RWPE1 (cell line): ENCODE results near the gene VPS35.

Experiments
- CTCF ChIA-PET: fragments of 350-600 bp; sonication (Branson Sonifier 250); formaldehyde crosslinking; extraction: SDS; loops from one replicate; lab custom pipeline; 2021; lab: Yijun Ruan, JAX
- POLR2A ChIA-PET: fragments of 400-600 bp; formaldehyde crosslinking; extraction: SDS; loops from one replicate; lab custom pipeline; 2020; ENCODE audit warnings: antibody characterized with exemption; ENCODE audit not compliant: low non-redundant PET; lab: Yijun Ruan, JAX
- DNase-seq: peaks from one replicate; pipeline ENCODE4 v3.0.0; 2012; ENCODE audit warnings: low spot score
- H3K27ac ChIP-seq: fragments of 450-650 bp; 2 replicates; pipeline ENCODE4 v1.5.1; 2017
- CTCF ChIP-seq: fragments of 450-650 bp; conservative IDR thresholded peaks from 2 replicates; pipeline ENCODE4 v1.5.1; 2017; ENCODE audit warnings: low read depth, mild to moderate bottlenecking

VPS35 gene

GRCh38 chr16:46702030-46702429 lies 13.1 kb upstream of the VPS35 start:
- ChIA-PET POLR2A (no interaction called here), CTCF (no interaction called here)
- no peak for DNase-seq
- TF ChIP-seq CTCF, result no peak
- H3K27ac ChIP-seq, result no peak overlapping the region

- POLR2A ChIA-PET, result no interaction called here
- no peak for TF ChIP-seq CTCF
- H3K27ac ChIP-seq, result no peak overlapping the region
- CTCF ChIA-PET, result no interaction called here
- no peak for DNase-seq
These were observed 12.6 kb upstream of the VPS35 start for GRCh38 chr16:46701615-46702014.

- POLR2A ChIA-PET, result no interaction called here
- H3K27ac ChIP-seq, result no peak overlapping the region
- no peak for TF ChIP-seq CTCF
- no peak for DNase-seq
- CTCF ChIA-PET, result interaction anchor here (0.7 kb wide), 1 partner anchor 1075 kb away, joined by 3 read pairs; no protein-coding TSS in a partner anchor
These were observed 11.1 kb upstream of the VPS35 start for GRCh38 chr16:46700048-46700447.

GRCh38 chr16:46696957-46697356 lies 8.0 kb upstream of the VPS35 start:
- POLR2A ChIA-PET, result no interaction called here
- CTCF ChIA-PET, result no interaction called here
- TF ChIP-seq CTCF, result no peak
- no peak overlapping the region for H3K27ac ChIP-seq
- no peak for DNase-seq

- POLR2A ChIA-PET, result no interaction called here
- no peak for TF ChIP-seq CTCF
- no peak for DNase-seq
- H3K27ac ChIP-seq, result no peak overlapping the region
- CTCF ChIA-PET, result interaction anchor here (0.5 to 0.6 kb wide), 2 partner anchors 37 to 191 kb away, joined by 3 to 6 read pairs; no protein-coding TSS in a partner anchor
These were observed 7.0 kb upstream of the VPS35 start for GRCh38 chr16:46695937-46696336.

GRCh38 chr16:46693598-46693997 lies 4.6 kb upstream of the VPS35 start:
- TF ChIP-seq CTCF, result no peak
- POLR2A ChIA-PET, result no interaction called here
- no peak overlapping the region for H3K27ac ChIP-seq
- CTCF ChIA-PET, result interaction anchor here (0.7 to 1.2 kb wide), 2 partner anchors 87 to 108 kb away, joined by 3 to 5 read pairs; no protein-coding TSS in a partner anchor
- DNase-seq, result no peak

GRCh38 chr16:46691726-46692125 lies 2.7 kb upstream of the VPS35 start:
- no peak for TF ChIP-seq CTCF
- CTCF ChIA-PET, result interaction anchor here (0.6 to 0.7 kb wide), 2 partner anchors 154 to 753 kb away, joined by 3 to 4 read pairs; no protein-coding TSS in a partner anchor
- H3K27ac ChIP-seq, result no peak overlapping the region
- no peak for DNase-seq
- POLR2A ChIA-PET, result no interaction called here
